Stimulated activated CD8-positive, alpha-beta memory T cell treated with anti-CD3 and anti-CD28 coated beads, Interleukin-15, amount 100 ng/mL, for 48 hours (primary cell): ENCODE results near the gene ZBTB20.

Experiments used
- DNase-seq, 2 donors: peaks; one replicate each; pipeline ENCODE4 v3.0.0-alpha.2; 2020; ENCODE audit warnings: low read depth in 2 of 2

Gene ZBTB20

DNA sequence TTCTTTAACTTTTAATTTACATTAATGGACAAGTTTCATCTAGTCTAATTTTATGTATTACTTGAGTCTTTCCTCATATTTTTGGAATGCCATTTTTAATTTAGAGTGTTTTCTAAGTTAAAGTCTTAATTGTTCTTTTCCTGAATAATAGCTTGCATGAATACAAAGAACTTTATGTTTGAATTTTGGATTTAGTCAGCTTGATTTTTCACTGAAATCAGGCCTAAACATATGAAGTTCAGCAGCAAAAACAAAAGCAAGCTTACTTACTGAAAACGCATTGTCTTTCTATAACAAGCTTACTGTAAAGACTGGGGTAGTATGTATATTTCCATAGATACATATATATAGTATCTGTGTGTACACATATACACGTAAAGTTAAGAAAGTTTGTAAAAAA lies 126.0 kb downstream of the ZBTB20 start:
- no peak for DNase-seq

DNA sequence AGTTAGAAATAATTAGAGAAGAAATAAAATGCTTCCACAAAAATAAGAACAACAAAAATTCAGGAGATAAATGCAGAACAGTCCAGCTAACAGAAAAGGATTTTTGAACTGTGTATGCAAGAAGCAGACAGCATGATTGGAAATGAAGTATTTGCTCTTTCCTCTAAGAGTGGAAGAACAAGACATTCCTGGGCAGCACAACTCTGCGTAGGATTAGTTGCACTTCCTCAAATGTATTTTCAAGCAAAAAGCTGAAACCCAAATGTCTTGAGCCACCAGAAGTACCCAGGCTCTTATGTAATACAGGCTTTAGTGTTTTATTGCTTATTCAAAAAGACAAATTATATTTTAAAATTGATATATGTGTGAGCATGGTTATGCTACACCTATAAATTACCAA lies 127.2 kb downstream of the ZBTB20 start:
- no peak for DNase-seq

DNA sequence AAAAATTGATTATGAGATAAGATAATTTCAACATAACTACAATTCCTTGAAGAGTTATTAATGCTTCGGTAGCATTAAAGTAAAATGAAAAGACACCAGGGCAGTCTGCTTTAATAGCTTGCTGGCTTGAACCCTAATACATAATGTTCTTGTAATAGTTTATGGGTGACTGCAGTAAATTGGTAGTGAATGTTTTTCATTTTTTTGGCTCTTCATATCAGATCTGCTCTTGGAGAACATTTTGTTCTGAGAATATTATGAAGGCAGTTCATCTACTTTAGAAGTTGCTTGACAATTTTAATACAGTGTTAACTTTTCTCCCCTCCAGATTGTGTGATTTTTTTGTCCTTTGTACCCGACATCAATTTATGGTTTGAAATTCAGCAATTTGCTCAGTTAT lies 128.4 kb downstream of the ZBTB20 start:
- DNase-seq: no peak

DNA sequence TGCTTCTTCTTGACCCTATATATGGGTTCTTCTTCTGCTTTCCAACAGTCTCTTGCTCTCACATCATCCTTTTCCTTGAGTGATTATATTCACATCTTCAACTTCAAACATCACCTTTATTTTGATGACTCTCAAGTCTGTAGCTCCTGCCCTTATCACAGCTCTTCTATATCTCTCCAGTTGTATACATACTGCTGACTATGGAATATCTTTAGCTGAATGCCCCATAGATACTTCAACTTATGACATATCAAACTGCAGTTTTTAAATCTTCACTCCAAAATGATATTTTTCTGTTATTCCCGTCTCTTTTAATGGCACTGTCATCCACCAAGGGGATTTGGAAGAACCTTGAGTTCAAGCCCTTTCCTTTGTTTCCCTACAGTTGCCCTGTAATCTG lies 139.1 kb downstream of the ZBTB20 start:
- no peak for DNase-seq

DNA sequence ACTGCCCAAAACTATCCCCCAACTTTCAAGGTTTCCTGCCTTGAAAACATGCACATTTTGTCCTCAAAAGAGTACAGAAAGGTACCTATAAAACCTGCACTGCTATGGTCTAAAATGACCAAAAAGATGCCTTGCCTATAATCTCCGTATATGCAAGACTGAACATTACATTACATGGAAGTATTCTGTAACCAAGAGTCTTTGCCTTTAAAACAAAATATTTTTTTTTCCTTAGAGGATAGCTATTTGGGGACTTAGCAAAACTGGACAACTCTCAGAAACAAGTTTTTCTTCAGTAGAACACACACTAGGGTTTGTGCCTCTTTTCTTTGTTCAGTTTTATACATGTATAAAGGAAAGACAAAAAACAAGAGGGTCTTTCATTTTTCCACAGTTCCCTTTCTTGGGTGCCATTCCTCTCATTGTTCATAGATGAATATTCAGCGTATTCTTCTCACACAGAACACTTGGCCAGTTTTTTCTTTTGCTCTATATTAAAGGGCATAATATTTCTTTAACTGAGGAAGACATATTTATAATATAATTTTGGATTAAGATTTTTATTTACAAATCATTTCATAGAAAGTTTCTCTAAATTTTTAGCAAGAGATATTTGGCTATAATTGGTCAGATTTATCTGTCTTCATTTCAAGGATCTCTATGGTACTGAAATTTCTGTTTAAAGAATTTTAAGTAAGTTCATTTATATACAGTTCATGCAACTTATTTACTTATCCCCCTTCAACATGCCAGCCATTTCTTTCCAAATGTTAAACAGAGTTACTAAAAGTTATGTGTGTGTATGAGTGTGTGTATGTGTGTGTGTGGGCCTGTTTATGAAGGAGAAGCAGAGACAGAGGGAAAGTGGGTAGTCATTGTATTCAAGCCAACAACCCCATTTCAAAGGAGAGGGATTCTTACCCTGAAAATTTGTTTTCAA lies 142.6 kb downstream of the ZBTB20 start:
- no peak for DNase-seq

DNA sequence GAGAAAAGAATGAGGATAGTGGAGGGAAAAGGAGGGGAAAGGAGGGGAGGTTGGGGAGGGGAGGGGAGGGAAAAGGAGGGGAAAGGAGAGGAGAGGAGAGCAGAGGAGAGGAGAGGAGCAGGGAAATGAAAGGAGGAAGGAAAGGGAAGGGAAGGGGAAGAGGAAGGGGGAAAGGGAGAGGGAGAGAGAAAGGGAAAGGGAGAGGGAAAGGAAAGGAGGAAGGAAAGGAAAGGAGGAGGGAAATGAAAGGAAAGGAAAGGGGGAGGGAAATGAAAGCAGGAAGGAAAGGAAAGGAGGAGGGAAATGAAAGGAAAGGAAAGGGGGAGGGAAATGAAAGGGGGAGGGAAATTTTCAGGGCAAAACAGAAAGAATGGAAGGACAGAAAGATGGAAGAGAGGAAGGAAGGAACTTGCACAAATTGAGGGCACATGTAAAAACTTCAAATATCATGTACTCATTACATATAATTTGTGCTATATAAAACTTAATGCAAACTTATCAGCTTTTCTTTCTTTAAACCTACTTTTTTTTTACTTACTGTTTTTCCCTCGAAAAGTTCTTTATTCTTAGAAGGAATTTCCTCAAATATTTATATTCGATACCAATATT lies 148.0 kb downstream of the ZBTB20 start:
- no peak for DNase-seq

DNA sequence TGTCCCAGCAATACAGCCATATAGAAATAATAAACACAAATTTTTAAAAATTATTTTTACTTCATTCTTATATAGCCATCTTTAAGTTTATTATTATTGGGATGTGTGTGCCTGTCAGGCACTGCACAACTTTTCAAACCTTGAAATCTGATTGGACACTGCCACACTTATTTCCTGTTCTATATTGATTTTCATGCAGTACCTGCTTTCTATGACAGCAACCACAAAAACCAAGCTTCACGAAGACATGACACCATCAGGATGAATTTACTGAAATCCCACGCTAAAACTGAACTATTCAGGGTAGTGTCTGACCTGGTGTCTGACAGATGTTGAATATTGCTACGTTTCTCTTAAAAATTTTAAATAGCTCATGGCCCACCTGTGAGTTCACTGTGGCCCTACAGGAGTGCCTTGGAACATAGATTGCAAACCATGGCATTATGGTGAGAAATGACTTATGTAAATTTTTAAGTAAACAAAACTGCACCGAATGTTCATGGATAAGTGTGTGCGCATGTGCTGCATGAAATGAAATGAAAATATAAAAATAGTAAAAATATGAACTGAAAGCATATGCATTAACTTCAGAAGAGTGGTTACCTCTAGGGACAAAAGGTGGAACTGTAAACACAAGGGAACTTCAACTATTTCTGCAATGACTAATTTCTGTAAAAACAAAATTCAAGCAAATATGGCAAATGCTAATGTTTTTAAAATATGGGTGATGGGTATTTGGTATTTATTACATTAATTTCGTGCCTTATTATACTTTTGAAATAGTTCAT lies 152.3 kb downstream of the ZBTB20 start:
- no peak for DNase-seq

DNA sequence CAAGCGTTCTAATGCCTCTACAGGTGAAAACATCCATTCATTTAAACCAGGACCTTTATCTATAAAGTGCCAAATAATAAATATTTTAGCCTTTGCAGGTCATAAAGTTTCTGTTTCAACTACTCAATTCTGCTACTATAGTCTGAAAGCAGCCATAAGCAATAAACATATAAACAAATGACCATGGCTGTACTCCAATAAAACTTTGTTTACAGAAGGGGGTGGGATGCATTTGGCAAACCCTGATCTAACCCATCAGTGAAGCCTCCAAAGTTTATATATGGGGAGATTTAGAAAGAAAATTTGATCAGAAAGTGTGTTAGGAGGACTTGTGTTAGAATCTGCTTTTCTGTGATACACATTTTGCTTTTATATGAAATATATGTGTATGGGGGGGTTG lies 161.3 kb downstream of the ZBTB20 start:
- no peak for DNase-seq

DNA sequence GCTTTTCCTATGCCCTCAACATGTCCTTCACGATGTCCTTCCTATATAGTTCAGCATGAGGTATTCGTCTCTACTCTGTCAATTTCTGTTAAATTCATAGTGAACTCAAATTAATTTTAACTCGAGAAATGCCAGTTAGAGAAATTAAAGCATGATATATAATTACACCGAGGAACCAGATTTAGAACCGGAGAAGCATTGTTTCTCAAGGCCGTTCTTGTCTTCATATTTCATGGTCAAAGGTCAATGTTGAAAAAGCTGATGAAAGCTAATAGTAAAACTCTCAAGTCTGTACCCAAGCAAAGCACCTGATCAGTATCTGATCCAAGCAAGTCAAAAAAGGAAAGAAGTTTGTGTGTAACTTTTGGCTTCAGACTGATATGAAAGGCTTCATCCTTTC lies 163.8 kb downstream of the ZBTB20 start:
- no peak for DNase-seq

DNA sequence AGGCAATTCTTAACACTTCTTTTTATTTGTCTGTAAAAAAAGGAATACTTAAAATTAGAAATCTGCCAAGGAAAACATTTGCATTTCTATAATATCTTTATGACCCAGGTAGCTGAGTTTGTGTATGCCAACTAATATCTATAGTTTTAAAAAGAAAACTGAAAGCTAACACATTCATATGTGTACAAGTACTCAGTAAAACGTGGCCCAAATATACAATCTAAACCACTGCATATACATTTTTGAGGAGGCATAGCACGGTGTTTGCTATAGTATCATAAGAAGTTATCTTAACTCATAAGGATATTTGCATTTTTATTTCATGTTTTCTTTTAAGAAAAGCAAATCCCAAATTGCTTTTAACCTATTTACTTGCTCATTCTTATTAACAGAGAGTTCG lies 172.7 kb downstream of the ZBTB20 start:
- DNase-seq: no peak

DNA sequence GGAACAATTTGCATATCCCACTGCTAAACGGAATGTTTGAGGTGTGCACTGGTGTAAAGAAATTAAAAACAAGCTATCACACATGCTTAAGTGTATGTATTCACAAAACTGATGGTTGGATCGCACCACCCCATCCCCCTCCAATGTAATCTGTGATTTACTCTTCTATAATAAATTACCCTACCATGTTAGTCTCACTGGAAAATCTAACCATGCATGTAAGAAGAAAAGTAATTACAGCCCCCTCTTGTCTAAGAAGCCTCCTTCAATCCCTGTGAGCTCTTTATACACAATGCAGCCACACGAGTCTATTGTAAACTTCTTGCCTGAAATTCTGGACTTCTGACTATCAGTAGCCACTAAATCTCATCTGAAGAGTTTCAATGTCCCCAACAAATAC lies 173.6 kb downstream of the ZBTB20 start:
- no peak for DNase-seq

DNA sequence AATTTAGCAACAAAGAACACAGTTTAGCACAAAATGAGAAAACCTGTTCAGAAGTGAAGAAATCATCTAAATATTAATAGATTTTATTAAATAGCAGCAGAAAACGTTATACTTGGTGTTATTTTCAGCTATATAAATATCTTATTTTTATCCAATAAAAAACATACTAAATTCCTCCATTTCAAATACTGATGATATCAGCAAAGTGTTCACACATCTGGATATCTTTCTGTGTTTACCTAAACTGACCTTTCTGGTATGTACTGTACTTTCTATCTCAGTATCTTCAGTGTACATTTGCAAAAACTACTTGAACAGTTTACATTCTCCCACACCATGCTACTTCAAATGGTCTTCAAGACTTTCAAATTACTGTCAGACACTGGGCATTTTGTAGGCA lies 179.9 kb downstream of the ZBTB20 start:
- DNase-seq: no peak

DNA sequence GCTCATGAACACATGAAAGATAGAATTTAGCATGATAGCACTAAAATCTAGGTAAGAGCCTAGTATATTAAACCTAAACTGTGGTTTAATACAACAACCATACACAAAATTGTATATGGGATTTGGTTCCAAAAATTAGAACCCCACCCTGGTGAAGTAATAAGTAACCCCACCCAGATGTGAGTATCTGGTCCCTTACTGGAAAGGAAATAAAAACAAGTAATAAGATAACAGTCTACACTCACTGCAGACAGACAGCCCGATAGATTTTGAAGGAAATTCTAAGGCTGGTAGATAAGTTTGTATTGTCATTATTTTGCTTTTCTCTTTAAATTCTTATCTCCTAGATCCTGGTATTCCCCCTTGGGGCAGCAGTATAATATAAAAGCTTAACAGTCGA lies 184.9 kb downstream of the ZBTB20 start:
- no peak for DNase-seq

DNA sequence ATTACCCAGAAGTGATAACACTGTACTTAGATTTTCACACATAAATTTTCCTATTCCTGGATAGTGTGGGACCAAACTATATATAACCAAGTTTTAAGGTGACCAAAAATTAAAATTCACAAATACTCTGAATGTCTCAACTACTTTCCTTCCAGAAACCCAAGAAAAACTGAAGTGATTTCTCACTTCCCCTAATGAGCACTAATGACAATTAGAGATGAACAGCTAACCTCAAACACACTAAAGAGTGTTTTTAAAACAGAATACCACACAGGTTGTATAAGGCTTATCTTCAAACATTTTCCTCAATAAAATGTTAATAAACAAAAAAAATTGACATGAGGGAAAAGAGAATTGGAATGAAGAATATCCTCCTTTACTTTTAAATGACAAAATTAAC lies 188.2 kb downstream of the ZBTB20 start:
- no peak for DNase-seq

DNA sequence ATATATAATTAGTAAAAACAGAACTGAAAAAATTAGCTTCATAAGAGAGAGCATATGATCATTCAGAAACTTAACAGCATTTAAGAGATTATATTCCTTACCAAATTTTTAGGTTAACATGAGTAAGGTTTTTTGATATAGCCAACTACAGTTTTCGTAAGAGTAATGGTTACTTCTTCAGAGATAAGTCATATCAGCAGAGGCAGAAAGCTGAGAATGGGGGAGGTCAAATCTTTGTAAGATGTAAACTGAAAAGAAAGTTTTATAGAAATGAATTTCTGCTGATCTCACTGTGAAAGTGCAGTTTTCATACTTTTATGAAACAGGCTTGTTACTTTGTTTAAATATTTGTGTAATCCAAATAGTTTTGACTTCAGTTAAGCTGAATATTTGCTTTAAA lies 193.3 kb downstream of the ZBTB20 start:
- DNase-seq: no peak

DNA sequence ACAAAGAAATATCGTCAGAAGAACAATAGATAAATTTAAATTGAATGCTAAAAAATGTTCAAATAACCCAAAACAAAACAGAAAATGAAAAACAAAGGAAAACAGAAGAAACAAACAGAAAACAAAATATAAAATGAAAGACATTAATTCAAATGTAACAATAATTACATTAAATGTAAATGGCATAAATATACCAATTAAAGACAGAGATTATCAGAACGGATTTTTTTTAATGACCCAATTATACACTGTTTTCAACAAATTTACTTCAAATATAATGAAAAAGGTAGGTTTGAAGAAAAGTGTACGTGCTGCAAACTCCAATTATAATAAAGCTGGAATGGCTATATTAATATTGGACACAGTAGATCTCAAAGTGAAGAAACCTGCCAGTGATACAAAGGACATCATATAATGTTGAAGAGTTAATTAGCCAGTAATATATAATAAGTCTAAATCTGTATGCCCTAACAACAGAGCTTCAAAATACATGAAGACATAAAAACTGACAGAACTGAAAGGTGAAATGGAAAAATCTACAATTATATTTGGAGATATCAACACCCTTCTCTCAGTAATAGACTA lies 193.8 kb downstream of the ZBTB20 start:
- DNase-seq: no peak

DNA sequence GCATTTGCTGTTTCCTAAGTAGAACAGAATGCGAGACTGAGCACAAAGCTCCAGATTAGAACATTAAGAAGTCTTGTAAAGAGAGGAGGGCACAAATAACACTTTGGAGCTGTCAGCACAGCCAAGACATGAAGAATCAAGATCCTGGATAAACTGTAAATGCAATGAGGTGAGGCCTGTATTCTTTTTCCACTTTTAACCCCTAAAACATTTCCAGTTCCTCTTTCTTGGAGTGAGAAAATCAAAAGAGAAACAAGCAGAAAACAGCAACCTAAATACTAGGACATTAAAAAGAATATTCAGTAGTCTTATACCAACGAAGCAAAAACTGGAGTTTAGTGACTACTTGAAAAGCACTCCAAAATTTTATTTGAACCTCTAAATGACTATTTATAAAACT lies 204.3 kb downstream of the ZBTB20 start:
- no peak for DNase-seq

DNA sequence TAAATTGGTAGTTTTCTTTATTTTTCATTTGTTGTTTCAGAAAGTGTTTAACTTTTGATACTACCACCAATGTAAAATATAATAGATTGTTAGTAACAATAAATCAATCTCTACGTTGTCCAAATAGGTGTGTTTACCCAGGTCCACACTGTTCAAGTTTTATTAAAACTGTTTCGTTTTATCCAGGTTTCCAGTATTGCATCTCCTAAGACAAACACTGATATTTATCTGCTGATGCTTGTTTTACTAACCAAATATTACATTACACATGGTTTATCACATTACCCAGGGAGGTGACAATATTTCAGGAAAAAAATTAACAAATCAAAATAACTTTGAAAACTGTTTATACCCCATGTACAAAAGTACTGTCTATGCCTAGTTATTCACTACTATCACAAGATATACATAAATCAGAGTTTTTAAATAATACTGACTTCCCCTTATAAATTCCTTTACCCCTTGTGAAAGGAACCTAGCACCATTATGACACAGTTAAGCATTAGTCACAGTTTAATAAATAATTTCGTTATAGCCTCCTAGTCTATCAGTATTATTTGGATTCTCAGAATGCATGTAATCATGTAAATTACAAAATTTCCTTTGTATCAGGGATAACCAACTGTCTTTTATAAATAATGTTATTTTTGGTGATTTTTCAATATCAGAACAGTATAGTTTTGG lies 205.3 kb downstream of the ZBTB20 start:
- DNase-seq: no peak

DNA sequence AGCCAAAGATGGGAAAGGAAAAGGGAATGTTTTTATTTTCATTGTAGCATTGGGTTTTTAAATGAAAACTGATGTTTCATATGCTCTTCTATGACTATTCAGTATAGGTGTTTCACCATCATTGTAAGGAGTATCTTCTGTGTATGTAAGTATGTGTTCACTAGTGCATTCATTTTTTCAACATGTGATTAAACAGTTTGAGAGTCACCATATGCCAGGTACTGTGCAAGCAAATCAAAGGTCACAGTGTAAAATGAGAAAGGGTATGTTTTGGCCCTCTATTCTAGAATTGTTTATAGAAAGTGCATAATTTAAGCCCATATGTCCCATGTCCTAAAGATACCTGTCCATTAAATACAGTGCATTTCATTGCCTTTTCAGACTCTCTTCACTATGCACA lies 207.2 kb downstream of the ZBTB20 start:
- DNase-seq: no peak

DNA sequence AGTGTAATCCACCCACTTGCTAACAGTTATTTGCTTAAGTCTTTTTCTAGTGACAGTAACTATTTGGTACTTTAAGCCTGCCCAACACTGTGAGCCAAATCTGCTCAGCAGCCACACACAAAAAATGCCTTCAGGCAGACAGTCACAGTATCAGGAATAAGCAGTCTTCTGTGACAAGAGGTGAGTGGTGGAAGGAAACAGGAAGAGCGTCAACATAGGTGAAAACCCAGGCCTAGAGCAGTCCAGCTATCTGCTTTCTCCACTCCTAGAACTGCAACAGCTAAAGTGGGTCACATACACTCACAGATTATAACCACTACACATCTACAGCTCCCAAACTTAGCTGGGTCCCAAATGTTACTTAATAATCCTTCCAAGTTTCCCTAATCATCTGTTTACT lies 213.7 kb downstream of the ZBTB20 start:
- DNase-seq: no peak

DNA sequence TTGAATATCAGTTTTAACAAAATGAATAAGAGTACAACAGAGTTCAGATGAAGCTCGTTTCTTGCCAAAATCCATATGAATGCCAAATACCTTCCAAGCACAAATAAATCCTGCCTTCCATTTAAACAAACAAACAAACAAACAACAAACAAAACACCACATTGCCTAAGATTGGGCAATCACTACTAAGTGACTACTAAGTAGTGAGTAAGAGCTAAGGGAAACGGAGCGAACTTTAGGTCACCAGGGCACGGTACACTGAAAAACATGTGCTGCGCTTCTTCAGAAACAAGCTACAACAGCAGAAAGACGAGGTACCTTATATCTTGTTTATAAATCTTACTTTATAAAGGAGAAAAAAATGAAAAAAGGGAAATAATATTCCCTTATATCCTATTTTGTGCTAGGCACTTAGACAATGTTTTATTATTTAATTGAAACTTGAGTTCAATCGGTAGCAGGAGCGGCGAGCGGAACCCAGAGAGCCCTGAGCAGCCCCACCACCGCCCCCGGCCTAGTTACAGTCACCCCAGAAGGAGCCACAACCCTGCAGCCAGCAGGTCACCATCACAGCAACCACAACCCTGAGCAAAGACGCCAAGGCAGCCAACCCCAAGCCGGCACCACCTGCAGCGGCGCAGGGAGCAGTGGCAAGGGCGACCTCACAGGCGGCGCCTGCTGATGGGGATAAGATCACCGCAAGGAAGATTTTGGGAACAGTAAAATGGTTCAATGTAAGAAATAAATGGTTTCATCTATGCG lies 216.9 kb downstream of the ZBTB20 start:
- no peak for DNase-seq
